Activated naive CD4-positive, alpha-beta T cell treated with anti-CD3 and anti-CD28 coated beads, Interleukin-2, amount 50 U/mL, for 72 hours (primary cell): ENCODE measurements around the gene UNC13A. TPM values are rescaled to one million over a fixed set of nuclear protein-coding genes. Genes with fewer than 3 reads are reported as not detected.
"Not testable (repeated sequence)": the region's sequence is repeated elsewhere in the genome, so short reads cannot be mapped to it uniquely, and the experiment has no call there.

Source experiments
- ATAC-seq, 2 donors: fragments of 150-1000 bp; cut with Tn5 transposase; 2 replicates each; pipeline ENCODE4 v1.10.0; 2021; ENCODE audit warnings: mild to moderate bottlenecking in 2 of 2, moderate library complexity in 2 of 2
- DNase-seq, 2 donors: peaks; one replicate each; pipeline ENCODE4 v3.0.0; 2021 to 2022; ENCODE audit warnings: low spot score in 2 of 2
- H3K27ac Mint-ChIP-seq, 2 donors: one replicate each; pipeline ENCODE4 v1.8.0; 2022; ENCODE audit warnings: mild to moderate bottlenecking in 2 of 2, mixed read lengths in 2 of 2
- H3K36me3 Mint-ChIP-seq, 2 donors: one replicate each; pipeline ENCODE4 v1.8.0; 2022; ENCODE audit warnings: mixed read lengths in 2 of 2
- H3K9me3 Mint-ChIP-seq, 2 donors: one replicate each; pipeline ENCODE4 v1.8.0; 2022; ENCODE audit warnings: mixed read lengths in 2 of 2
- total RNA-seq, 2 donors: library from RNA; stranded (reverse); gene quantifications; one replicate each; pipeline ENCODE4 v1.2.3, GENCODE V29; 2022

Gene UNC13A
- total RNA-seq, 2 donors from 2014 or later, result 0.04 to 0.20 TPM

- peak; percentile 81 to 85 for DNase-seq
- H3K36me3 Mint-ChIP-seq, result peaks cover 0 to 4% of the 10 kb centered on the region in 2 donors
- H3K9me3 Mint-ChIP-seq, result peaks cover 0 to 5% of the 10 kb centered on the region in 2 donors
- peak; percentile 82 to 93 for ATAC-seq
- peak overlapping the region in 1 of 2 donors; percentile 81 for H3K27ac Mint-ChIP-seq
These were observed 82.2 kb downstream of the UNC13A start for GRCh38 chr19:17605761-17606589.

GRCh38 chr19:17605117-17605516 is 83.0 kb downstream of the UNC13A start:
- H3K27ac Mint-ChIP-seq, result no peak overlapping the region
- peaks cover 0 to 5% of the 10 kb centered on the region in 2 donors for H3K9me3 Mint-ChIP-seq

GRCh38 chr19:17604372-17605025 is 83.7 kb downstream of the UNC13A start:
- no peak for DNase-seq
- Mint-ChIP-seq H3K27ac (no peak overlapping the region), H3K9me3 (peaks cover 0 to 3% of the 10 kb centered on the region in 2 donors), H3K36me3 (peaks cover 0 to 4% of the 10 kb centered on the region in 2 donors)
- no peak for ATAC-seq

More at GRCh38 chr19:17605117-17605516, 83.0 kb downstream of the UNC13A start:
- ATAC-seq (no peak), DNase-seq (no peak)
- peaks cover 0 to 4% of the 10 kb centered on the region in 2 donors for H3K36me3 Mint-ChIP-seq

GRCh38 chr19:17602872-17603510 is 85.2 kb downstream of the UNC13A start:
- no peak for DNase-seq
- Mint-ChIP-seq H3K9me3 (no peaks in the 10 kb centered on the region), H3K36me3 (peaks cover 0 to 4% of the 10 kb centered on the region in 2 donors), H3K27ac (no peak overlapping the region)
- no peak for ATAC-seq

GRCh38 chr19:17602217-17602616 is 85.9 kb downstream of the UNC13A start:
- H3K27ac Mint-ChIP-seq, result no peak overlapping the region
- H3K36me3 Mint-ChIP-seq, result peaks cover 0 to 4% of the 10 kb centered on the region in 2 donors
- no peaks in the 10 kb centered on the region for H3K9me3 Mint-ChIP-seq
- no peak for ATAC-seq
- no peak for DNase-seq

GRCh38 chr19:17601683-17602082 is 86.5 kb downstream of the UNC13A start:
- no peak for DNase-seq
- Mint-ChIP-seq H3K9me3 (no peaks in the 10 kb centered on the region), H3K27ac (no peak overlapping the region), H3K36me3 (peaks cover 0 to 4% of the 10 kb centered on the region in 2 donors)
- ATAC-seq, result no peak

- H3K36me3 Mint-ChIP-seq, result no peaks in the 10 kb centered on the region
- no peak for ATAC-seq
- no peaks in the 10 kb centered on the region for H3K9me3 Mint-ChIP-seq
- no peak for DNase-seq
- H3K27ac Mint-ChIP-seq, result no peak overlapping the region
These were observed 88.4 kb downstream of the UNC13A start for GRCh38 chr19:17599780-17600179.

GRCh38 chr19:17598953-17599352 is 89.2 kb downstream of the UNC13A start:
- no peak overlapping the region for H3K27ac Mint-ChIP-seq
- ATAC-seq (no peak), DNase-seq (no peak)
- no peaks in the 10 kb centered on the region for H3K36me3 Mint-ChIP-seq
- no peaks in the 10 kb centered on the region for H3K9me3 Mint-ChIP-seq

- not testable (repeated sequence) for ATAC-seq, H3K9me3 Mint-ChIP-seq, H3K27ac Mint-ChIP-seq, H3K36me3 Mint-ChIP-seq, DNase-seq
These were observed 90.1 kb downstream of the UNC13A start for GRCh38 chr19:17598063-17598462.

GRCh38 chr19:17594296-17594695 is 93.9 kb downstream of the UNC13A start:
- not testable (repeated sequence) for H3K36me3 Mint-ChIP-seq, DNase-seq, H3K27ac Mint-ChIP-seq, ATAC-seq, H3K9me3 Mint-ChIP-seq

- DNase-seq (peak in 1 of 2 donors; percentile 31), ATAC-seq (peak; percentile 72 to 98)
- no peak overlapping the region for H3K27ac Mint-ChIP-seq
- H3K36me3 Mint-ChIP-seq, result no peaks in the 10 kb centered on the region
- no peaks in the 10 kb centered on the region for H3K9me3 Mint-ChIP-seq
These were observed 97.3 kb downstream of the UNC13A start for GRCh38 chr19:17590866-17591265.

GRCh38 chr19:17585395-17585794 is 102.8 kb downstream of the UNC13A start:
- H3K36me3 Mint-ChIP-seq, result not testable (repeated sequence)

GRCh38 chr19:17584132-17584531 is 104.0 kb downstream of the UNC13A start:
- Mint-ChIP-seq H3K27ac (no peak overlapping the region), H3K36me3 (peaks cover 5 to 14% of the 10 kb centered on the region in 2 donors), H3K9me3 (no peaks in the 10 kb centered on the region)
- no peak for ATAC-seq
- DNase-seq, result no peak

More at GRCh38 chr19:17585395-17585794, 102.8 kb downstream of the UNC13A start:
- not testable (repeated sequence) for H3K27ac Mint-ChIP-seq, ATAC-seq, H3K9me3 Mint-ChIP-seq, DNase-seq

GRCh38 chr19:17582613-17583012 is 105.5 kb downstream of the UNC13A start:
- Mint-ChIP-seq H3K36me3 (peaks cover 8 to 14% of the 10 kb centered on the region in 2 donors), H3K9me3 (no peaks in the 10 kb centered on the region), H3K27ac (no peak overlapping the region)
- DNase-seq, result no peak
- ATAC-seq, result no peak

- DNase-seq (no peak), ATAC-seq (no peak)
- Mint-ChIP-seq H3K27ac (no peak overlapping the region), H3K9me3 (no peaks in the 10 kb centered on the region), H3K36me3 (peaks cover 13 to 14% of the 10 kb centered on the region in 2 donors)
These were observed 106.8 kb downstream of the UNC13A start for GRCh38 chr19:17581211-17581874.

- ATAC-seq, result no peak
- H3K9me3 Mint-ChIP-seq, result no peaks in the 10 kb centered on the region
- no peak for DNase-seq
- H3K27ac Mint-ChIP-seq, result peak overlapping the region in 1 of 2 donors; percentile 74
- peaks cover 13 to 14% of the 10 kb centered on the region in 2 donors for H3K36me3 Mint-ChIP-seq
These were observed 107.5 kb downstream of the UNC13A start for GRCh38 chr19:17580470-17581144.
